A204.1 (cell line): ENCODE measurements around the gene SMKR1.
"Not testable (repeated sequence)": the region's sequence is repeated elsewhere in the genome, so short reads cannot be mapped to it uniquely, and the experiment has no call there.

Source experiments
- FAIRE-seq: peaks from 2 replicates; lab custom pipeline; 2012; peaks lifted over from hg19 to GRCh38; lab: Jason Lieb, UNC

Gene SMKR1

DNA sequence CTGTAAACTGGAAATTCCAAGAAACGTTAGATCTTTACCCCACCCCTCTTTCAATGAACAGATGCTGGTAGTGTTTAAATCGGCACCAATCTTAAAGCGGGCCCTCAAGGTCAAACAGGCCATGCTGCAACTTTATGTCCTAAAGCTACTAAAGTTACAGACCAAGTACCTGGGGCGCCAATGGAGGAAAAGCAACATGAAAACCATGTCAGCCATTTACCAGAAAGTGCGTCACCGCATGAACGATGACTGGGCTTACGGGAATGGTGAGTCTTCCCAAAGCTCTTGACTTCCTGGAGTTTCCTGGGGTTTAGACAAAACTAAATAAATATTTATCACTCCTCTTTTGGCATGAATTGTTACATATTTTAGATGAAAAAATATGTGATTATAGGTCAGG, 19.6 kb upstream of the SMKR1 start:
- FAIRE-seq, result no peak

DNA sequence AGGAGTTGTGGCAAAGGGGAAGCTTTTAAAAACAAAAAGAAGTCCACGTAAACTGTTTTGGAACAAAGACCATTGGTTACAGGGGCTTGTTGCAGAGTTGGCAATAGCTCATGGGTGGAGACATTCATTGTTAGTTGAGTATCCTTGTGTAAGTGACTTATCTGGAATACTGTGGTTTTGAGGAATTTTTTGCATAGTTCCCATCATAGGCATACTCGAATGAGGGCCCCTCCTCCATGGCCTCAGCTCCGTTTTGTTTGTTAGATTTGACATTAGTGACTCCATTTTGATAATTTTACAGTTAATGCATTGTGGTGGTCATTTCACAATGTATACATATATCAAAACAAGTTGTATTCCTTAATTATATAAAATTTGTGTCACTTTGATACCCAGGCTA, 12.8 kb upstream of the SMKR1 start:
- FAIRE-seq, result no peak

DNA sequence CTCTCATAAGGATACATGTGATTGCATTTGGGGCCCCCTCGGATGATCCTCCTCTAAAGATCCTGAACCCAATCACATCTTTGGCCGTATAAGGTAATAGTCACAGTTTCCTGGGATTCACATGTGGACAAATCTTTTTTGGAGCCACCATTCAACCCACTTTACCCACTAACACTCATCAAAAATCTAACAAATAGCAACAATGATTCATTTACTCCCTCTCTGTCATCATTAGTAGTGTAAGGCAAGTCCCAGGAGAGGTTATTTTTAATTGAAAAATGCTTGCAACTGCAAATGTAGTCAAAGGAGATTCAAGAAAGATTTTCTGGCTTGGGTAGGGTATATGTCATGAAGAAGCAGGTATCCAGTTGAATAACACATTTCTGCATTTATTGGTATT, 9.9 kb upstream of the SMKR1 start:
- FAIRE-seq, result no peak

DNA sequence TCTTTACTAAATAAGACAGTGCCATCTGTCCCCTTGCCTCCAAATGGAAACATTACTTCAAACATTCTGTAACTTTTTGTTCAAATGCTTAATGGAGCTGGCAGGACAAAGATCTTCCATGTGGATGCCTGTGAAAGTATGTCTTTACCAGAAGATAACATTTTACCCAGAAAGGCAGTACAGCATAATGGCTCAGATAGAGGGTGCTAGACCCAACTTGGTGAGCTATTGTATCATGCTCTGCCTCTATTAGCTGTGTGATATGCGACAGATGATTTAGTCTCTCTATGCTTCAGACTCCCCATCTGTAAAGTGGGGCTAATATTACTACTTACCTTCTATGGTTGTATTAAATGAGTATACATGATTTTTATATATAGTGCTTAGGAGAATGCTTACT, 8.8 kb upstream of the SMKR1 start:
- FAIRE-seq, result no peak

DNA sequence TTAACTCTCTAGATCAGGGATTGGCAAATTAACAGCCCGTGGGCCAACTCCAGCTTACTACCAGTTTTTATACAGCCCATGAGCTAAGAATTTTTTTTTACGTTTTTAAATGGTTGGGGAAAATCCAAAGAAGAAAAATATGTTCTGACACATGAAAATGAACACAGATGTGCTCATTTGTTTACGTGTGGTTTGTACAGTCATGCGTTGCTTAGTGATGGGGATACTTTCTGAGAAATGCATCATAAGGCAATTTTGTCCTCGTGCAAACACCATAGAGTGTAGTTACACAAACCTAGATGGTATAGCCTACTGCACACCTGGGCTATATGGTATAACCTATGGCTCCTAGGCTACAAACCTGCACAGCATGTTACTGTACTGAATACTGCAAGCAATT, 8.3 kb upstream of the SMKR1 start:
- no peak for FAIRE-seq

DNA sequence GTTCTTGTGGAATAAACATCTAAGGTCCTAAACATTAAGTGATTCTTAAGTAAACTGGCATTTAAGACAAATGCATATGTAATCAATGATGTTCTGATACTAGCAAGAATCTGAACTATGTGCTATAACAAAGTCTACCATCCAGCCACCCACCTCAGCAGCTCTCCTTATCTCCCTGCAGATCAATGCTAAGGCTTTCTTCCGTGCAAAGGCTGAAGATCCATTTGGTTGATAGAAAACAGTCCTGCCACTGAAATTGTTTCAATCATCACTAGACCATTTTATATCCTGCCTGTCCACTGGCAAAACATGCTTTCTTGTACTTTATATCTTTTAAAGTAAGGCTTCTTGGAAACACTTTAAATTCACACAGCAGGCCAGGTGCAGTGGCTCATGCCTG, 6.3 kb upstream of the SMKR1 start:
- FAIRE-seq, result no peak

DNA sequence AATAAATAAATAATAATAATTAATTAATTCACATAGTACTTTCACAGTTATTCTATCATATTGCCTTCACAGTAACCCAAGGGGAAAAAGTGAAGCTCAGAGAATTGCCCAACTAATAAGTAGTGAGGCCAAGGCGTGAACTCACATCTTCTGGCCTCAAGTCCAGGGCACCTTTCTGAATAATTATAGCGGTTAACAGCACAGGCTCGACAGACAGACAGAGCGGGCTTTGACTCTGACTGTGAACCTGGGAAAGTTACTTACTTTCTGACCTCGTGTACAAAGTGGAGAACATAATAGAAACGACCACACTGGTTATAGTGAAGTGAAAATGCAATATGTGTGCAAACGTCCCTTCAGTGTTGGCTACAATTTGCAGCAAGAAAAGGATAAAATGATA, 5.7 kb upstream of the SMKR1 start:
- no peak for FAIRE-seq

DNA sequence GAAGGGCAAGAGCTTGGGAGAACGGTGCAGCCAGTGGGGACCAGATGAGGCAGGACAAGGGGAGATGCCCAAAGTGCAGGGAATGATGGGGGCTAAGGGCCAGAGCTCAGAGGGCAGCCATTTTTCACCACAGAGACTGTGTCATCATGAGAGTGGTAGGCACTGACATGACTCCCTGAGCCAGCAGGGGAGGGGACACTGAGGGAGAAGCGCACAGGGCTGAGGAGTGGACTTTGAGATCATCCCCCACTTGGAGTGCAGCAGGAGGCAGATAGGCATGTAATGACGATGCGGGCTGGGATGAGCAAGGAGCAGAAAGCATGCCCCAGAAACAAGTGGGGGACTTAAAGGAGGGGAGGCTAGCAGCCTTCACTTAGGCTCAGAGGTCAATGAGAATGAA, 5.2 kb upstream of the SMKR1 start:
- no peak for FAIRE-seq

DNA sequence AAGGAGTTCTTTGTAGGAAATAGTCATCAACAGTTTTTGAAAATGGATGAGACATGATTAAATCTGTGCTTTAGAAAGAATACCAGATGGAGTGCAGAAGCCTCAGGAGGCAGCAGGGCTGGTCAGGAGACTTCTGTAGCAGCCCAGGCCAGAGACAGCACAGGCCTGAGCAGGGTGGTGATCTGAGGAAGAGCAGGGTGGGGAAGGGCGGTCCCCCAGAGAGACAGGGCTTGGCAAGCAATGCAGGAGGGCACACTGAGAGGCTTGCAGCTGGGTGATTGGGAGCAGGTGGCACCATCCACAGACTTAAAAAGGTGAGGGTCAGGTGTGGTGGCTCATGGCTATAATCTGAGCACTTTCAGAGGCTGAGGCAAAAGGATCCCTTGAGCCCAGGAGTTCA, 4.3 kb upstream of the SMKR1 start:
- FAIRE-seq, result no peak

DNA sequence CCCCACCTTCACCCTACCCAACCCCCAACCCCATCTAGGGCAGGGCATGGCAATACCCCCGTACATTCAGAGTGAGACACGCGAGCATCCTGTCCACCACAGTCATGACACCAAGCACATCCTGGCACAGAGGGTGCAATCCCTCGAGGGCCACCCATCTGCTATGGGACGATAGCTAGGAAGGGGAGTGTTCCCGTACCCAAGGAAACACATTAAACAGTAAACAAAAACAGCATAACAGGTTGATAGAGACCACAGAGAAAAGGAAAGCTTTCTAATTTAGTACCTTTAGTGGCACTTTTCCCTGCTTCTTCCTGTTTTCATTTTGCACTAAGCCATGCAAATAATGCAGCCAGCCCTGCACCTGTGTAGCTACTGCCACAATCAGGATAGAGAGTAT, 2.3 kb upstream of the SMKR1 start:
- FAIRE-seq, result no peak

DNA sequence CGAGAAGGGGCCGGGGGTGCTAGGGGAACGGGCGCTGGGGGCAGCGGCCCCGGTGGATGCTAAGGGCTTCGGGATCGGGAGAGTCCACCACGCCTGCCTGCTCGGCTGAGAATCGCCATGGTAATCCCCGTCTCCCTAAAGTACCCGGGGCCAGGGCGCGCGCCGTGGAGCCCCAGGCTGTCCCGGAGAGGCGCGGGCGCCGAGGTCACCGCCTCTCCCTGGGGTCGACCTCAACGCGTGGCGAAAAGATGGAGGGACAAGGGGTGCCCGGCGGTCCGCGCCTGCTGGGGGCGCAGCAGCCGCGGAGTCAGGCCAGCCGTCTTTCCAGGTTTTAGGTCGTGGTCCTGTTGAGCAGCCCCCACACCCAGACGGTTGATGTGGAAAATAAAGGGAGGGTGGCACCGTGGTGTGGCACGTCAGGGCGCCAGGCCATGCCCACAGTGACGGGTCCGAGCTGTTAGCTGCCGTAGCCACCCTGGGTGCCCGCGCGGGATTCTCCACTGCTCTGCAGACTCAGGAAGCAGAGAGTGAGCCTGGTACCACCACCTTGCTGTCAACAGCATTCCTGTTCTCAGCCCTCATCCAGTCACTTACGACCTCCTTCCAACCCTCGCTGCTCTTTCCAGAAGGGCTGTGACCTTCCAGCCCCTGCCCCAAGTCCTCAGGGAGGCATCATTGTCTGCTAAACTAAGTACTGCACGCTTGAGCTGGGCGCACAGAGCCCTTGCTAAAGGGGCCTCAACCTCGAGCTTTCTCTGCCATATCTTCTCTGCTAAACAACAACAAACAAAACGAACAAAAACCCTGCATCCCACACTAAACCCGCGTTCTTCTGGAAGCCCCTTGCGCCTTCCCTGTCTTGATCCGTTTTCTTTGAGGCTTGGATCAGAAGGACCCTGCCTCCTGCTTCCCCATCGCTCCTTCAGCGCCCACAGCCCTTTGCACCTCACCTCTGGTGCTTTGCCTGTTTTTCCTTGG, 666 bp downstream of the SMKR1 start:
- no peak for FAIRE-seq

DNA sequence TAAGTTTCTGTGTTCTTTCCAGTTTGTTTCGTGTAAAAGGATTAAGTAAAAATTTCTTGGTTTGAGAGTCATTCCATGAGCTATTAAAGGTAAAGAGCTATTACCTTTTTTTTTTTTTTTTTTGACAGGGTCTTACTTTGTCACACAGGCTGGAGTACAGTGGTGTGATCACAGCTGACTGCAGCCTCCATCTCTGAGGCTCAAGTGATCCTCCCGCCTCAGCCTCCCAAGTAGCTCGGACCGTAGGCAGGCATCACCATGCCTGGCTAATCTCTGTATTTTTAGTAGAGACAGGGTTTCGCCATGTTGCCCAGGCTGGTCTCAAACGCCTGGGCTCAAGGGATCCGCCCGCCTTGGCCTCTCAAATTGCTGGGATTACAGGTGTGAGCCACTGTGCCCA, 1.4 kb downstream of the SMKR1 start:
- no peak for FAIRE-seq

DNA sequence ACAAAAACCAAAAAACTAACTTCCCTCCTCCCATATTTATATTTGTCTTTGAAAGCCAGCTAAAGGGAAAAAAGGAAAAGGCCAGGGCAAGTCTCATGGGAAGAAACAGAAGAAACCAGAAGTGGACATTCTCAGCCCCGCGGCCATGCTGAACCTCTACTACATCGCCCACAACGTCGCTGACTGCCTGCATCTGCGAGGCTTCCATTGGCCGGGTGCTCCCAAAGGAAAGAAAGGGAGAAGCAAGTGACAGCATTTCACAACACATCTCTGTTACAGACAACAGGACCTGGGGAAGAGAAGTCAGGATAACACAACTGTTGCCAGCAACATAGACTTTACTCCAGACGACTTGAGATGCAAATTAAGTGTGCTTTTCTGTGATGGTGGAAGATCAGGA, 9.9 kb downstream of the SMKR1 start:
- no peak for FAIRE-seq

DNA sequence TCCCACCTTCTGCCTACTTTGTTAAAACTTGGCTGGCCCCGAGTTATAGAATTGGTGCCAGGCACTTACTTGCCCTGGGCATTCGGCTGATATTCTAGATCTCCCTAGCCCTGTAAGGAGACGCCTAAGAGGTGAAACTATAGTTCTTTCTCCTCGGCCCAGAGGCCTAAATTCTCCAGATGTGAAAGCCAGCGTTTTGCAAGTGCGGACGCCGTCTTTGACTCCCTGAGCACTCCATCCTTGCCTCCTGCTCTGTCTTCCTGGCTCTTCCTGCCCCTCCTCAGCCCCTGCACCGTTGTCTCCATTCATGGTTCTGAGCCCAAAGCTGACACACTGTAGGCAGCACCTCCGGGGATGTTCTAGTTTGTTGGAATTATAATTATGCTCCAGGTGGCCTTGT, 11.2 kb downstream of the SMKR1 start:
- FAIRE-seq, result no peak

DNA sequence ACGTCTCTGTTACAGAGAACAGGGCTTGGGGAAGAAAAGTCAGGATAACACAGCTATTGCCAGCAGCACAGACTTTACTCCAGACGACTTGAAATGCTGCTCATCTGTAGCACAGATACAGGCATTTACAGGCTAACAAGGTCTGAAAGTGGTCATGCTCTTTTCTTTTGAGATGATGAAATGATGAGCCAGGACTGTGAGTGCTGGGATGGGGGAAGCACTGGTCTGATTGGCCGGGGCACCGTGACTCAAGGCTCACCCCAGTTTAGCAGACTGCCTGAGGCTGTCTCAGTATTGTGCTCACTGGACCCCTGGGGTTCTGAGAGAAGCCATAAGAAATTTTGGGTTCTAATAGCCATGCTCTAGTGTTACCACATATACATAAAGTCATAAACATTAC, 12.4 kb downstream of the SMKR1 start:
- no peak for FAIRE-seq

DNA sequence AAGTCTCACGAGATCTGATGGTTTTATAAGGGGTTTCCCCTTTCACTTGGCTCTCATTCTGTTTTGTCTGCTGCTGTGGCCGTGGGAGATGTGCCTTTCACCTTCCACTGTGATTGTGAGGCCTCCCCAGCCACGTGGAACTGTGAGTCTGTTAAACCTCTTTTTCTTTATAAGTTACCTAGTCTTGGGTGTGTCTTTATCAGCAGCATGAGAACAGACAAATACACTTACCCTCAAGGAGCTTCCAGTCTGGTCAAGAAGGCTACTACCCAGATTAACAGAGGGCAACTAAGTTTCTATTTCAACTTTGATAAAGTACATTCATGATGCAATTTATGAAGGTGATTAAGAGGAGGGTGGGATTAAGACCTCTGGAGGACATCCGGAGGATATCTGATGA, 13.1 kb downstream of the SMKR1 start:
- no peak for FAIRE-seq

DNA sequence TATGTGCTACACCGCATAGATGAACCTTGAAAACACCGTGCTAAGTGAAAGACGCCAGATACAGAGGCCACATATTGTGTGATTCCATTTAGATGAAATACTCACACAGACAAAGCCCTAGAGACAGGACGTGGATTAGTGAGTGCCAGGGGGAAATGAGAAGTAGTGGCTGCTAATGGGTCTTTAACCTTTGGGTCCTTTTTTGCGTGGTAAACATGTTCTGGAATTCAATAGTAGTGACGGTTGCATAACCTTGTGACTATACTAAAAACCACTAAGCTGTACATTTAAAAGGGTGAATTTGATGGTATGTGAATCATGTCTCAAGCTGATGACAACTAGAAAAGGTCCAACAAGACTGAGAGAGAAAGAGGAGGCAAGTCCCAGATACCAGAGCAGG, 15.6 kb downstream of the SMKR1 start:
- no peak for FAIRE-seq

DNA sequence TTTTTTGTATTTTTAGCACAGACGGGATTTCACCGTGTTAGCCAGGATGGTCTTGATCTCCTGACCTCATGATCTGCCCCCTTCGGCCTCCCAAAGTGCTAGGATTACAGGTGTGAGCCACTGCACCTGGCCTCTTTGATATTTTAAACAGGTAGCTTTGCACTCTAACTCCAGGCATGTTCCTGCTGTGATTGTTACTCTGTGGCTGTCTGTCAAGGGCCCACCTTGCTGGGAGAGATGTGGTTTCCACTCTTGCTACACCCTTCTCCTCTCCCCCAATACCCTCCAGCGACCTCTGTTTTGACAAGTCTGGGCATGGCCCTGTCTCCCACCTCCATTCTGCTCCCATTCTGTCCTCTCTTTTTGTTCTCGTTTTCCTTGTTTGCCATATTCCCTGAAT, 17.1 kb downstream of the SMKR1 start:
- FAIRE-seq, result no peak

DNA sequence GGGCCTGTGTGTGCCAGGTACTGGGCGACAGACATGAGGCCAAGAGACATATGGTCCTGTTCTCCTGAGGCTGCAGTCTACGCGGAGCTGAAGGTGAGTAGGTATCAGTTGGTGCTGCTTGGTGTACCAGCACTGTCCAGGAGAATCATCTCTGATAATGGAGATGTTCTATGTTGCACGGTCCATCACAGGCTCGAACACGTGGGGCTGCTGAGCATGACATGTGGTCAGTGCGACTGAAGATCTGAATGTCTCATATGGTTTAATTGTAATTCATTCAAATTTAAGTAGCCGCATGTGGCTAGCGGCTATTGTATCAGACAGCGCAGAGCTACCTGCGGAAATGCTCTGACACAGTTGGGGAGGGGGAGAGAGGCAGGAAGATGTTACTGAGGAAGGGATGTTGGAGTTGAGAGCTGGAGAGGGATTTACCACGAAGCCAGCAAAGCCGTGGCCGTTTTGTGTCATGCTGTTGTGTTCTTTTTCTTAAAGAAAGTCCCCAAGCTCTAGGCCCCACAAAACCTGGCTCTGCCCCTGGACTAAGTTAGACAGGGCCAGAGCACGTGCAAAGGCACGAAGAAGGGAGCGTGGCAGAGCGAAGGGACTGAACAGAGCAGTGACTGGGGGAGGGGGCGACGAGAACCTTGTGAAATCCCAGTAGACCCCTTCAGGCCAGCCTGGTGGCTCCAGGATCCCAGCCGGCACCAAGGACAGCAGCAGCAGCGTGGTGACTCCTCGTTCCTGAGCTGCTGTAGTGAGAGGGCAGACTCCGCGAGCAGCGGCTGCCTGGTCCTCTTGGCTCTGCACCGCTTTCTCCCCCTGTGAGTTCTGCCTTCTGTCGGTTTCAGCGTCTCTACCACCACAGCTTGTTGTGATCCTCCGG, 20.0 kb downstream of the SMKR1 start:
- FAIRE-seq, result no peak

DNA sequence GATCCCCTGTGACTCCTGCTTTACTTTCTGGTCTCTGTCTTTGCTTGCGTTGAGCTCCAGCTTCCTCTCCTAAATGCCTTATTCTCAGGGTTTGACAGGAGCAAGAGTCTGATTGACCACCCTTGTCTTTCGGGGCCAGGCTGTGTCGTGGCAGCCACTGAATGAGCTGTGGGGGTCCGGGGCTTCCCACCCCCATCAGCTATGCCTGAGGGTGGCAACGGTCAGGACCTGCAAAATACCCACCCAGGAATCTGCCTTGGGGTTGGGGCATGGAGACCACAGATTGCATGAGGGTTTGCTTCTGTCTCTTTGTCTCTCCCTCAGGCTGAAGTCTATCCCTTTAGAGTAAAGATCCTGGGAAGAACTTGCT, 20.6 kb downstream of the SMKR1 start:
- no peak for FAIRE-seq

DNA sequence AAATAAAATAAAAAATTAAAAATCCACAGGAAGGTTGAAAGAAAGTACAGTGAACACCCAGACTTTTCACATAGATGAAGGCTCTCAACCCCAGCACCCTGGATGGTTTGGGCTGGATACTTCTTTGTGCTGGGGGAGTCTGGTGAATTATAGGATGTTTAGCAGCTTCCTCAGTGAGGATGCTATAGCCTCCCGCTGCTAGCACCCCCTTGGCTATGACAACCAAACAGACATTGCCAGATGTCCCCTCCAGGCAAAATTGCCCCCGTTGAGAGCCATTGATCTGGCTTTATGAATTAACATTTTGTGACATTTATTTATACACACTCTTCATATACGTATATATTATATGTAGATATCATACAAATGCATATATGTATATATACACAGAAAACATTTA, 21.6 kb downstream of the SMKR1 start:
- no peak for FAIRE-seq

DNA sequence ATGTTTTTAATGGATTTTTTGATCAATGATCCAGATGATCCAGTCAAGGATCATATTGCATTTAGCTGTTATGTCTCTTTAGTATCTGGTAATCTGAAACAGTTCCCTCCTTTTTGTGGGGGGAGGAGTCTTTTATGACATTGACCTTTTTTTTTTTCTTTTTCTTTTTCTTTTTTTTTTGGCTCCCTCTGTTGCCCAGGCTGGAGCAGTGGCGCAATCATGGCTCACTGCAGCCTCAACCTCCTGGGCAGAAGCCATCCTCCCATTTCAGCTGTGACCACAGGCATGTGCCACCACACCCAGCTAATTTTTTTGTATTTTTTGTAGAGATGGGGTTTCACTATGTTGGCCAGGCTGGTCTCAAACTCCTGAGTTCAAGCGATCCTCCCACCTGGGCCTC, 22.1 kb downstream of the SMKR1 start:
- FAIRE-seq, result not testable (repeated sequence)

DNA sequence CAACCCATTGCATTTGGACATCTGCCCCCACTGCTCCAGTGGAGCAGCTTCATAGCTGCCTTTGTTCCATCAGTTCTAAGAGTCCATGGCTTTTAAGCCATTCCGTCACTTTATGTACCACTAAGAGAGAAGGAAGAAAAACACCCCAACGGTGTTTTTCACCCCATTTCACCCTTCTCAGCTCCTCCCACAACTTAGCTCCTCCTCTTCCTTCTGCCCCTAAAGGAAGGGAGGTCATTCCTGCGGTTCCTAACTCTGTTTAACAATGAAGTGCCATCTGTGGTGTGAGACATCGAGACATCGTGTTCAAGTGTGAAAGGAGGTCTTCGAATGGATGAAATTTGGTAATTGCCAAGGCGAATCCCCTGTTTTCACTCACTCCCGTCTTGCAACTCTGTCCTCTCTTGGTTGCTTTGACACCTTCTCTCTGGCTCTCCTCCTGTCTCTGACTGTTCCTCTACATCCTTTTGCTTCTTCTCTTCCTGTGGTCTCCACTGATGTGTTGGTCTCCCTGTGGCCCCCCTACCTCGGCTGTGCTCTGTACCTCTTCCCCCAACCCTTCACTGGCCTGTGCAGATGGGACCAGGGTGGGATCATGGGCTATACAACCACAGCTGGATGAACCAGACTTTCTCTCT, 23.0 kb downstream of the SMKR1 start:
- no peak for FAIRE-seq
